HCT116 (cell line): ENCODE measurements around the gene DLG5. TPM values are rescaled to one million over a fixed set of nuclear protein-coding genes. Genes with fewer than 3 reads are reported as not detected.

Experiments
- ATAC-seq: fragments of 200-7000 bp; cut with Tn5 transposase; 2 replicates; pipeline ENCODE4 v1.9.1; 2020; ENCODE audit warnings: mild to moderate bottlenecking, moderate library complexity
- BruUV-seq: library from RNA; stranded (reverse); fragments of 400-500 nt; replicated peaks from 2 replicates; lab custom pipeline; 2021; lab: Mats Ljungman, UMichigan
- CTCF ChIA-PET: fragments of 300-600 bp; sonication (Branson Sonifier 250); formaldehyde crosslinking; loops from one replicate; lab custom pipeline; 2021; ENCODE audit warnings: antibody characterized with exemption; lab: Charles Lee
- POLR2A ChIA-PET: fragments of 300-600, 350-600 bp; sonication (Branson Sonifier 250); formaldehyde crosslinking; loops from one replicate; lab custom pipeline; 2021; ENCODE audit warnings: antibody characterized with exemption; lab: Charles Lee
- RAD21 ChIA-PET, 2 experiments: fragments of 300-600 bp; sonication (Branson Sonifier 250); formaldehyde crosslinking; loops; one replicate each; lab custom pipeline; 2023; ENCODE audit warnings: low total read pairs in 2 of 2; ENCODE audit not compliant: uncharacterized antibody in 2 of 2, unreplicated experiment in 2 of 2, low non-redundant PET in 1 of 2; lab: Charles Lee
- DNase-seq: peaks from one replicate; pipeline ENCODE4 v3.0.0-alpha.2; 2010; ENCODE audit warnings: low read depth, low spot score
- H2AFZ ChIP-seq: fragments of 200-600 bp; shearing (Covaris generic), sonication (generic); 2 replicates; pipeline ENCODE4 v1.6.1; 2017; ENCODE audit warnings: low read depth, mixed run types, mixed read lengths, antibody characterized with exemption, low read length; ENCODE audit not compliant: poor library complexity, severe bottlenecking
- H3K27ac ChIP-seq: 2 replicates; pipeline ENCODE4 v1.5.1; 2012; ENCODE audit warnings: low read depth, low read length
- H3K27me3 ChIP-seq: fragments of 200-600 bp; sonication (generic); 2 replicates; pipeline ENCODE4 v1.6.1; 2016; ENCODE audit warnings: mixed run types, low read length, mixed read lengths; ENCODE audit not compliant: insufficient read depth
- H3K36me3 ChIP-seq, 2 experiments: fragments of 200-500 bp in 1 of 2; fragments of 200-600 bp in 1 of 2; sonication (Bioruptor generic) in 1 of 2; sonication (generic) in 1 of 2; 2 replicates each; pipeline versions ENCODE4 v1.5.1 to v1.6.1; 2014 to 2016; ENCODE audit warnings: low read length in 2 of 2, inconsistent platforms in 1 of 2, mixed read lengths in 1 of 2, mixed run types in 1 of 2; ENCODE audit not compliant: insufficient read depth in 2 of 2, control insufficient read depth in 1 of 2
- H3K4me1 ChIP-seq, 2 experiments: fragments of 200-600 bp in 1 of 2; sonication (generic) in 1 of 2; 2 replicates each; pipeline versions ENCODE4 v1.5.1 to v1.6.1; 2012 to 2017; ENCODE audit warnings: low read length in 2 of 2, inconsistent platforms in 1 of 2, mild to moderate bottlenecking in 1 of 2, mixed read lengths in 1 of 2, mixed run types in 1 of 2, moderate library complexity in 1 of 2; ENCODE audit not compliant: insufficient read depth in 2 of 2, control insufficient read depth in 1 of 2
- H3K4me2 ChIP-seq: fragments of 200-600 bp; sonication (generic); 2 replicates; pipeline ENCODE4 v1.6.1; 2017; ENCODE audit warnings: mixed run types, low read length, mixed read lengths
- H3K4me3 ChIP-seq, 2 experiments: fragments of 200-600 bp in 1 of 2; sonication (generic) in 1 of 2; replicated peaks in 1 of 2; 2 replicates each; pipeline ENCODE4 v1.5.1; 2011 to 2016; ENCODE audit warnings: low read length in 2 of 2, control low read depth in 1 of 2, low read depth in 1 of 2, mild to moderate bottlenecking in 1 of 2, mixed read lengths in 1 of 2, mixed run types in 1 of 2
- H3K79me2 ChIP-seq: fragments of 200-600 bp; sonication (generic); 2 replicates; pipeline ENCODE4 v1.6.1; 2017; ENCODE audit warnings: mild to moderate bottlenecking, mixed run types, low read length, moderate library complexity, mixed read lengths; ENCODE audit not compliant: insufficient read depth
- H3K9ac ChIP-seq: fragments of 200-600 bp; sonication (generic); 2 replicates; pipeline ENCODE4 v1.6.1; 2016; ENCODE audit warnings: low read length, mixed read lengths
- H3K9me2 ChIP-seq: fragments of 200-600 bp; sonication (generic), shearing (Covaris generic); 2 replicates; pipeline ENCODE4 v1.6.1; 2017; ENCODE audit warnings: mixed run types, mild to moderate bottlenecking, moderate library complexity; ENCODE audit not compliant: insufficient read depth
- H3K9me3 ChIP-seq, 2 experiments: fragments of 200-500 bp in 1 of 2; fragments of 200-600 bp in 1 of 2; sonication (Bioruptor generic) in 1 of 2; sonication (generic) in 1 of 2; 2 replicates each; pipeline ENCODE4 v1.6.1; 2014 to 2017; ENCODE audit warnings: low read length in 2 of 2, mixed read lengths in 2 of 2, inconsistent platforms in 1 of 2, low read depth in 1 of 2, mild to moderate bottlenecking in 1 of 2, mixed run types in 1 of 2, moderate library complexity in 1 of 2; ENCODE audit not compliant: control insufficient read depth in 1 of 2, insufficient read depth in 1 of 2
- H4K20me1 ChIP-seq: fragments of 200-600 bp; sonication (generic), shearing (Covaris generic); 2 replicates; pipeline ENCODE4 v1.6.1; 2017; ENCODE audit warnings: mixed run types, mild to moderate bottlenecking, moderate library complexity; ENCODE audit not compliant: insufficient read depth
- ELF1 ChIP-seq: IDR thresholded peaks from 2 replicates; pipeline ENCODE4 v1.6.1; 2012; ENCODE audit warnings: low read depth, borderline replicate concordance
- FOSL1 ChIP-seq: IDR thresholded peaks from 2 replicates; pipeline ENCODE4 v1.6.1; 2012; ENCODE audit warnings: low read depth
- JUND ChIP-seq: IDR thresholded peaks from 2 replicates; pipeline ENCODE4 v1.6.1; 2012
- POLR2A ChIP-seq: IDR thresholded peaks from 2 replicates; pipeline ENCODE4 v1.7.0; 2011; ENCODE audit warnings: borderline replicate concordance; ENCODE audit not compliant: insufficient read depth, insufficient read length; ENCODE audit errors: extremely low read depth
- RAD21 ChIP-seq: IDR thresholded peaks from 2 replicates; pipeline ENCODE4 v1.6.1; 2012; ENCODE audit warnings: low read depth, mild to moderate bottlenecking
- SP1 ChIP-seq: IDR thresholded peaks from 2 replicates; pipeline ENCODE4 v1.6.1; 2012; ENCODE audit warnings: low read depth
- ZFX ChIP-seq: fragments of 450-650 bp; IDR thresholded peaks from 2 replicates; pipeline ENCODE4 v1.6.1; 2017
- ZNF274 ChIP-seq: fragments of 200-500 bp; sonication (Bioruptor generic); IDR thresholded peaks from 2 replicates; pipeline ENCODE4 v1.6.1; 2014; ENCODE audit warnings: mild to moderate bottlenecking, low read depth, low read length, inconsistent platforms
- intact Hi-C: fragments of 100-400 bp; cut with micrococcal nuclease; formaldehyde crosslinking; loops from 2 replicates; pipeline ENCODE4 v1.10.0; 2022
- total RNA-seq: library from RNA; stranded (reverse); gene quantifications from one replicate; pipeline ENCODE4 v1.2.1, GENCODE V29; 2021; ENCODE audit not compliant: unreplicated experiment
- TF ChIP-seq, protein P1 (sequence below): IDR thresholded peaks from 2 replicates; pipeline ENCODE4 v1.6.1; 2011; ENCODE audit warnings: mild to moderate bottlenecking, low read length, moderate library complexity; ENCODE audit not compliant: insufficient replicate concordance; ENCODE audit errors: extremely low read depth
- TF ChIP-seq, protein P2 (sequence below): IDR thresholded peaks from 2 replicates; pipeline ENCODE4 v1.6.1; 2012

DLG5 gene
- total RNA-seq, 1 experiment from 2014 or later = 44.8 TPM

DNA sequence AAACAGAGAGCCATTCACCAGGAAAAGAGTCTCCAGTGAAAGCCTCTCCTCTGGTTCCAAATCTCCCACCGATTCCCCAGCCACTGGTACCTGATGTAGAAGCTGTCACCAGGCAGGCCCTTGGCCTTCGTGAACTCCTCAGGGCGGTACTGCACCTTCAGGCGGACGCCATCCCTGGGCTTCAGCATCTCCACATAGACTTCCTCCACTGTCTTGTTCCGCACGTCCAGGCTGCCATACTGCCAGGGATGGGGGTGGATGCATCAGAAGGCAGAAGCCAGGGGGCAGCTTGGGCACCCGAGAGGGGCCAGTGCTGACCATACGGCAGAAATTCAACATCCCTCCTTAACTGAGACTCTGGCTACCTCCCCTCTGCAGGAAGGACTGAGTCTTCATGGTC, 118.8 kb downstream of the DLG5 start (continued):
- TF ChIP-seq, protein P1, sequence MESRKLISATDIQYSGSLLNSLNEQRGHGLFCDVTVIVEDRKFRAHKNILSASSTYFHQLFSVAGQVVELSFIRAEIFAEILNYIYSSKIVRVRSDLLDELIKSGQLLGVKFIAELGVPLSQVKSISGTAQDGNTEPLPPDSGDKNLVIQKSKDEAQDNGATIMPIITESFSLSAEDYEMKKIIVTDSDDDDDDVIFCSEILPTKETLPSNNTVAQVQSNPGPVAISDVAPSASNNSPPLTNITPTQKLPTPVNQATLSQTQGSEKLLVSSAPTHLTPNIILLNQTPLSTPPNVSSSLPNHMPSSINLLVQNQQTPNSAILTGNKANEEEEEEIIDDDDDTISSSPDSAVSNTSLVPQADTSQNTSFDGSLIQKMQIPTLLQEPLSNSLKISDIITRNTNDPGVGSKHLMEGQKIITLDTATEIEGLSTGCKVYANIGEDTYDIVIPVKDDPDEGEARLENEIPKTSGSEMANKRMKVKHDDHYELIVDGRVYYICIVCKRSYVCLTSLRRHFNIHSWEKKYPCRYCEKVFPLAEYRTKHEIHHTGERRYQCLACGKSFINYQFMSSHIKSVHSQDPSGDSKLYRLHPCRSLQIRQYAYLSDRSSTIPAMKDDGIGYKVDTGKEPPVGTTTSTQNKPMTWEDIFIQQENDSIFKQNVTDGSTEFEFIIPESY = no peak
- TF ChIP-seq, all 23 proteins: peak for 0

DNA sequence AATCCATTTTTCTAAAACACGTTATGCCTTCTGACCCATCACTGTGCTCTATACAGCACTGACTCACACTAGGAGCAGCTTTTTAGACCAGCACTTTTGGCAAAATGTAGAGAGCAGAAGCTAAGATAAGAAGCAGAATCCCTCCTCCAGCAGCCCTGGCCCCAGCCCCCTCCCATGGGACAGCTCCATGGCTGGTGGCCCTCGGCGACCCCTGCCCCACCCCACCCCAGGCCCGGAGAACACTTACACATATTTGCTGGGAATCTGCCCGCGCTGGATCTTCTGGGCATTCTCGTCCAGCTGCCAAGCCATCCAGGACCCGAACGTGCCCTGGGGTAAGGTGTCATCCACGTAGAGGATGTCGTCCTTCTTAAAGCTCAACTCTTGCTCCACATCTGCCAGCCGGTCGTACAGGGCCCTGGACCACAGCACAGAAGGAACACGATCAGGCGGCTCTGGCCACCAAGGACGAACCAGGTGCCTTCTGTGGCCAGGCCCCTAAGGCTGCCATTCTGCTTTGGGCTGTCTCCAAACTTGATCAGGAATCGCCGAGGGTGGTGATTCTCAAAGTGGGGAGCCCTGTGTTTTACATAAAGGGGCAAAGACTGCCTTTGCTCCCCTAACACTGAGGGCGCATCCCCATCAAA, 119.9 kb downstream of the DLG5 start:
- no peaks in the 10 kb centered on the region for H3K9me2 ChIP-seq
- no peak overlapping the region for H3K9ac ChIP-seq
- no peaks in the 10 kb centered on the region for H3K27me3 ChIP-seq
- no peak overlapping the region for H3K4me2 ChIP-seq
- no peaks in the 10 kb centered on the region for H3K9me3 ChIP-seq
- peaks cover 7 to 17% of the 10 kb centered on the region in 2 experiments for H3K36me3 ChIP-seq
- no peak for DNase-seq
- H4K20me1 ChIP-seq = no peaks in the 10 kb centered on the region
- no peaks in the 10 kb centered on the region for H3K79me2 ChIP-seq
- no peaks in the 10 kb centered on the region for H3K4me1 ChIP-seq
- intact Hi-C loops = no loop called here
- ChIA-PET POLR2A (no interaction called here), RAD21 (no interaction called here), CTCF (no interaction called here)
- H3K4me3 ChIP-seq = no peak overlapping the region
- no peak for TF ChIP-seq ZFX
- TF ChIP-seq, protein P2, sequence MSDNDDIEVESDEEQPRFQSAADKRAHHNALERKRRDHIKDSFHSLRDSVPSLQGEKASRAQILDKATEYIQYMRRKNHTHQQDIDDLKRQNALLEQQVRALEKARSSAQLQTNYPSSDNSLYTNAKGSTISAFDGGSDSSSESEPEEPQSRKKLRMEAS = no peak
- TF ChIP-seq POLR2A = no peak
- TF ChIP-seq ZNF274 = no peak
- TF ChIP-seq SP1 = no peak
- TF ChIP-seq FOSL1 = no peak
- TF ChIP-seq JUND = no peak
- TF ChIP-seq, protein P1 = no peak
- no peak for TF ChIP-seq ELF1
- no peak for TF ChIP-seq RAD21
- H3K27ac ChIP-seq = no peak overlapping the region
- BruUV-seq = no TSS peak
- ATAC-seq = no peak
- H2AFZ ChIP-seq = no peak overlapping the region
